Erythroblast (primary cell): ENCODE data around the gene SPRY2.

Experiments
- GATA1 ChIP-seq: IDR thresholded peaks from 2 replicates; pipeline ENCODE4 v1.6.1; 2011; ENCODE audit warnings: low read depth, mild to moderate bottlenecking, control low read depth, low read length, moderate library complexity
- POLR2A ChIP-seq: IDR thresholded peaks from 2 replicates; pipeline ENCODE4 v1.6.1; 2011; ENCODE audit warnings: mild to moderate bottlenecking, low read length

- no peak for TF ChIP-seq POLR2A
- TF ChIP-seq GATA1, result no peak
Observed at GRCh38 chr13:80307401-80307987, 33.4 kb downstream of the SPRY2 start.
